Psoas muscle (tissue), 8 donors: Measurements from ENCODE around the gene DBF4. TPM values are rescaled to one million over a fixed set of nuclear protein-coding genes. Genes with fewer than 3 reads are reported as not detected.

Experiments used
- ATAC-seq, 4 donors: fragments of 200-7000 bp; cut with Tn5 transposase; one replicate each; pipeline ENCODE4 v1.9.1; 2020; ENCODE audit warnings: moderate library complexity in 3 of 4, mild to moderate bottlenecking in 2 of 4
- DNase-seq, 2 donors: peaks; one replicate each; pipeline ENCODE4 v3.0.0-alpha.2; 2020
- H3K27ac ChIP-seq: fragments of 200-600 bp; one replicate; pipeline ENCODE4 v1.8.0; 2022
- H3K27me3 ChIP-seq, 3 donors: fragments of 200-600 bp in 1 of 3; one replicate each; pipeline versions ENCODE4 v1.6.1 to v1.8.0; 2013 to 2022; ENCODE audit warnings: low read length in 2 of 3, mild to moderate bottlenecking in 2 of 3, moderate library complexity in 1 of 3; ENCODE audit not compliant: insufficient read depth in 3 of 3
- H3K36me3 ChIP-seq, 2 donors: fragments of 200-600 bp in 1 of 2; one replicate each; pipeline versions ENCODE4 v1.6.1 to v1.8.0; 2013 to 2022; ENCODE audit warnings: low read depth in 1 of 2, mild to moderate bottlenecking in 1 of 2, moderate library complexity in 1 of 2; ENCODE audit not compliant: insufficient read depth in 1 of 2
- H3K4me1 ChIP-seq: fragments of 200-600 bp; one replicate; pipeline ENCODE4 v1.8.0; 2022
- H3K4me3 ChIP-seq: fragments of 200-600 bp; one replicate; pipeline ENCODE4 v1.8.0; 2022; ENCODE audit warnings: mild to moderate bottlenecking
- H3K9me3 ChIP-seq: fragments of 200-600 bp; one replicate; pipeline ENCODE4 v1.8.0; 2022
- WGBS, 3 donors: extraction: QIAGEN DNeasy Blood & Tissue Kit; methylation state at CpG; one replicate each; pipeline versions ENCODE4 v1.1.6 to v1.1.7; 2013; 5-methylcytosine and 5-hydroxymethylcytosine counted together
- intact Hi-C, 2 donors: fragments of 100-400 bp; cut with DNase I; formaldehyde crosslinking; loops; one replicate each; pipeline versions ENCODE4 v1.11.0 to v1.14.2; 2022
- polyA plus RNA-seq, 3 donors: library from polyadenylated mRNA; stranded (reverse); fragments of 200-250 nt; gene quantifications; one replicate each; pipeline ENCODE4 v1.2.3, GENCODE V29; 2013
- total RNA-seq, 4 donors: library from RNA; stranded (reverse); fragmentation: NEBNext Ultra II Directional in 2 of 4; extraction: Animal tissue kit (Norgen Biotek cat#: 25700) in 2 of 4; gene quantifications; one replicate each; pipeline versions ENCODE4 v1.2.1 to v1.2.4, GENCODE V29; 2021 to 2023
- TF ChIP-seq, protein P1 (sequence below): fragments of 200-600 bp; IDR thresholded peaks from one replicate; pipeline ENCODE4 v1.8.0; 2022; ENCODE audit warnings: antibody characterized with exemption
- donor health status: healthy with polysubstance abuse.
- donor health status: DM: no; HTN: no; CAD: no; lungs with moderate emphysema.
- donor health status: Bipolar disorder and iron deficiency.
- donor health status: healthy.
- donor health status: DM: yes; HTN: yes; CAD: no.
- donor health status: DM: no; HTN: no; CAD: no.
- donor health status: DM: no; HTN: no; CAD: no.
- donor health status: DM: yes; HTN: yes; CAD: no.

The DBF4 gene
- total and polyA plus RNA-seq, 7 donors = 1.5 to 5.3 (median 2.3) TPM

DNA sequence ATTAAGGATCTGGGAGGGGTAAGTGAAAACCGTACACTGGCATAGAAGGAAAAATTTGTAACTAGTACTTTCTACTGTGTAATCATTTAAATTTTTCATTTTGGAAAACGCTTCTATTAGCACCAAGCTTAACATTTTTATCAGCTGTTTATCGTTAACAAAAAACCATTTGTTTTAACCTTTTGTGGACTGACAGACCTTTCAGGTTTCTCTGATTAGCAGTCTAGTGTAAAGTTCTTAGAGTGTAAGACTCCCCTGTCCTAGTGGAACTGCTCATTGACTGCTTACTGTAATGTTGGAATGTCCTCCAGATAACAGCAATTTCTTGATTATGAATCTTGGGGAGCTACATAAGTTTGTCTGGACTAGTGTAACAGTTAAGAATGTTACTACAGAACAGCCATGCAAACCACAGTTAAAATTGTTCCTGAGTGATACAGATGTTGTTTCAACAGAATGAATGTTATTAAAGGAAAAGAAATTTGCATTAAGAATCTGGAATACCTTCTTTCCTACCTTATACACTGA lies 2.0 kb downstream of the DBF4 start:
- Histone ChIP-seq H3K9me3 (no peaks in the 10 kb centered on the region), H3K36me3 (no peaks in the 10 kb centered on the region), H3K27me3 (no peaks in the 10 kb centered on the region), H3K27ac (no peak overlapping the region), H3K4me1 (peaks cover 31% of the 10 kb centered on the region), H3K4me3 (peak overlapping the region; percentile 88)
- WGBS, 3 donors = 62 to 69% (median 65%) methylated on average over 3 of the region's 3 CpGs
- intact Hi-C loops = loop anchor here (5.0 kb wide), 1 partner anchor 54 kb away; the partner anchor contains the start of gene ADAM22 (in 2 of the 2)
- TF ChIP-seq, protein P1, sequence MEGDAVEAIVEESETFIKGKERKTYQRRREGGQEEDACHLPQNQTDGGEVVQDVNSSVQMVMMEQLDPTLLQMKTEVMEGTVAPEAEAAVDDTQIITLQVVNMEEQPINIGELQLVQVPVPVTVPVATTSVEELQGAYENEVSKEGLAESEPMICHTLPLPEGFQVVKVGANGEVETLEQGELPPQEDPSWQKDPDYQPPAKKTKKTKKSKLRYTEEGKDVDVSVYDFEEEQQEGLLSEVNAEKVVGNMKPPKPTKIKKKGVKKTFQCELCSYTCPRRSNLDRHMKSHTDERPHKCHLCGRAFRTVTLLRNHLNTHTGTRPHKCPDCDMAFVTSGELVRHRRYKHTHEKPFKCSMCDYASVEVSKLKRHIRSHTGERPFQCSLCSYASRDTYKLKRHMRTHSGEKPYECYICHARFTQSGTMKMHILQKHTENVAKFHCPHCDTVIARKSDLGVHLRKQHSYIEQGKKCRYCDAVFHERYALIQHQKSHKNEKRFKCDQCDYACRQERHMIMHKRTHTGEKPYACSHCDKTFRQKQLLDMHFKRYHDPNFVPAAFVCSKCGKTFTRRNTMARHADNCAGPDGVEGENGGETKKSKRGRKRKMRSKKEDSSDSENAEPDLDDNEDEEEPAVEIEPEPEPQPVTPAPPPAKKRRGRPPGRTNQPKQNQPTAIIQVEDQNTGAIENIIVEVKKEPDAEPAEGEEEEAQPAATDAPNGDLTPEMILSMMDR = no peak
- DNase-seq (no peak), ATAC-seq (no peak)

DNA sequence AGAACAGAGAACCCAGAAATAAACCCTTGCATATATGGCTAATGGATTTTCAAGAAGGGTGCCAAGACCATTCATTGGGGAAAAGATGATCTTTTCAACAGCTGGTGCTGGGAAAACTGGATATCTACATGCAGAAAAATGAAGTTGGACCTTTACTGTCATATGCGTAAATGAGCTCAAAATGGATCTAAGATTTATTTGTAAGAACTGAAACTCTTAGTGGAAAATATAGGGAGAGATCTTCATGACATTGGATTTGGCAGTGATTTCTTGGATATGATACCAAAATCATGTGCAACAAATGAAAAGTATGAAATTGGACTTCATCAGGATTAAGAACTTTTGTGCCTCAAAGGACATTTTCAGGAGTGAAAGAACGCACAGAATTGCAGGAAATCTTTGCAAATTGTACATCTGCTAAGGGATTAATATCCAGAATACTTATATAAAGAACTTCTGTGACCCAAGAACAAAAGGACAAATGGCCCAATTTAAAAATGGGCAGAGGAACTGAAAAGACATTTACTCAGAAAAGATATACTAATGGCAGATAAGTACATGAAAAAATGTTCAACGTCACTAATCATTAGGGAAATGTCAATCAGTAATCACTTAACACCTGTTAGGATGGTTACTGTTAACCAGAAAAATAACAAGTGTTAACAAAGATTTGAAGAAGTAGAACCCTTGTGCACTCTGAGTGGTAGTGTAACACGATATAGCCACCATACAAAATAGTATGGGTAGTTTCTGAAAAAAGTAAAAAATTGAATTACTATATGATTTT lies 6.1 kb downstream of the DBF4 start:
- no peak for DNase-seq
- intact Hi-C loops = loop anchor here in 1 of 2 donors (10.0 kb wide), 1 partner anchor 232 kb away; no protein-coding TSS in a partner anchor

DNA sequence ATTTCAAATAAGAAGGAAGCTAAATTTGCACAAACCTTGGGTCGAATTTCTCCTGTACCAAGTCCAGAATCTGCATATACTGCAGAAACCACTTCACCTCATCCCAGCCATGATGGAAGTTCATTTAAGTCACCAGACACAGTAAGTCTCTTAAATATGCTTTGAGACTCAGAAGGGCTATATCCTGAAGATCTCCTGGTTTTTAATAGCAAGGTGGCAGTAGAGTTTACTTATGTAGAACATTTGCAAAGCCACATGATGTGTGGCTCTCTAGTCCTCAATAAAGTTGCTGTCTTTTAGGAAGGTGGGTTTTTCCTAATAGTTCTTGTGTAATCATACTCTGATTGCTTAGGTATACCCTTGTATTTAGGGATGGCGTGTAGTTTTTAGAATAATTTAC lies 8.7 kb downstream of the DBF4 start:
- intact Hi-C loops = loop anchor here in 1 of 2 donors (5.0 to 10.0 kb wide), 2 partner anchors 88 to 230 kb away; no protein-coding TSS in a partner anchor
- Histone ChIP-seq H3K27ac (no peak overlapping the region), H3K4me3 (no peak overlapping the region), H3K4me1 (no peaks in the 10 kb centered on the region), H3K36me3 (peaks cover 0 to 18% of the 10 kb centered on the region in 2 donors), H3K9me3 (no peaks in the 10 kb centered on the region), H3K27me3 (no peaks in the 10 kb centered on the region)
- WGBS, 3 donors = 95 to 97% (median 96%) methylated on average over 2 of the region's 2 CpGs
- no peak for DNase-seq
- TF ChIP-seq, protein P1 = no peak
- no peak for ATAC-seq

More for the DNA sequence above, 6.1 kb downstream of the DBF4 start:
- TF ChIP-seq, protein P1 = no peak
- Histone ChIP-seq H3K4me3 (no peak overlapping the region), H3K36me3 (peaks cover 0 to 11% of the 10 kb centered on the region in 2 donors), H3K4me1 (peaks cover 13% of the 10 kb centered on the region), H3K27me3 (no peaks in the 10 kb centered on the region), H3K27ac (no peak overlapping the region), H3K9me3 (no peaks in the 10 kb centered on the region)
- ATAC-seq = no peak
- 71 to 78% (median 74%) methylated on average over 4 of the region's 4 CpGs for WGBS, 3 donors

DNA sequence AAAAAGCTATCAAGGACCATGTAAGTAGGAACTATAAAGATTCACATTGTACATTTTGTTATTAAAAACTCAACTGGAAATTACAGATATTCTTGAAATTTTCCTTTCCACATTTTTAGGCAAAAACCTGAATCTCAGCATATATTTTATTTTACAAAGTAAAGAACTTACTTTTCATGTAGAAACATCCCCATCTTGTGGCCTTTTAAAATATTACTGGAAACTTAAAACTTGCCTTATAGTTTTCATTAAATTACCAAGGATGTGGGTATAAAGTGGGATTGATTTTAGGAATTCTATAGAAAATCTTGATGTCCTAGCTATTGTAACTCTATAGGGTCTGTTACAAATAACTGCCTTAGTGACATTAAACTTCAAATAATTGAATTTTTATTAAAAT lies 10.6 kb downstream of the DBF4 start:
- no peak for DNase-seq
- Histone ChIP-seq H3K27ac (no peak overlapping the region), H3K9me3 (no peaks in the 10 kb centered on the region), H3K4me3 (no peak overlapping the region), H3K4me1 (no peaks in the 10 kb centered on the region), H3K36me3 (peaks cover 0 to 18% of the 10 kb centered on the region in 2 donors), H3K27me3 (no peaks in the 10 kb centered on the region)
- TF ChIP-seq, protein P1 = peak; percentile 40
- intact Hi-C loops = loop anchor here in 1 of 2 donors (5.0 to 10.0 kb wide), 2 partner anchors 90 to 228 kb away; no protein-coding TSS in a partner anchor
- ATAC-seq = no peak
